CD4-positive, alpha-beta T cell treated with Interleukin-1 beta for 1 hour (primary cell): Measurements from ENCODE around the gene VRK3.
"Not testable (repeated sequence)": the region's sequence is repeated elsewhere in the genome, so short reads cannot be mapped to it uniquely, and the experiment has no call there.

Source experiments
- DNase-seq, 2 donors: peaks; one replicate each; pipeline ENCODE4 v3.0.0-alpha.2; 2020 to 2022

Gene VRK3

GRCh38 chr19:49954092-49954829 is 70.9 kb downstream of the VRK3 start:
- no peak for DNase-seq

- no peak for DNase-seq
Observed at GRCh38 chr19:49953416-49953815, 71.8 kb downstream of the VRK3 start.

- no peak for DNase-seq
Observed at GRCh38 chr19:49952906-49953305, 72.3 kb downstream of the VRK3 start.

- no peak for DNase-seq
Observed at GRCh38 chr19:49952479-49952836, 72.7 kb downstream of the VRK3 start.

GRCh38 chr19:49951806-49952478 is 73.2 kb downstream of the VRK3 start:
- no peak for DNase-seq

- DNase-seq, result no peak
Observed at GRCh38 chr19:49950956-49951526, 74.1 kb downstream of the VRK3 start.

GRCh38 chr19:49950590-49950948 is 74.6 kb downstream of the VRK3 start:
- DNase-seq, result no peak

GRCh38 chr19:49949742-49950589 is 75.2 kb downstream of the VRK3 start:
- no peak for DNase-seq

GRCh38 chr19:49946415-49946814 is 78.8 kb downstream of the VRK3 start:
- DNase-seq, result no peak

- not testable (repeated sequence) for DNase-seq
Observed at GRCh38 chr19:49944567-49944966, 80.6 kb downstream of the VRK3 start.

GRCh38 chr19:49940482-49940791 is 84.7 kb downstream of the VRK3 start:
- no peak for DNase-seq

GRCh38 chr19:49939721-49940481 is 85.3 kb downstream of the VRK3 start:
- DNase-seq, result no peak

GRCh38 chr19:49938662-49939061 is 86.5 kb downstream of the VRK3 start:
- DNase-seq, result no peak

- DNase-seq, result peak; percentile 73 to 78
Observed at GRCh38 chr19:49937750-49938381, 87.3 kb downstream of the VRK3 start.

GRCh38 chr19:49936549-49936948 is 88.6 kb downstream of the VRK3 start:
- DNase-seq, result no peak

GRCh38 chr19:49933643-49934042 is 91.5 kb downstream of the VRK3 start:
- DNase-seq, result no peak

- DNase-seq, result peak; percentile 49 to 59
Observed at GRCh38 chr19:49932731-49933131, 92.4 kb downstream of the VRK3 start.

- no peak for DNase-seq
Observed at GRCh38 chr19:49932041-49932451, 93.1 kb downstream of the VRK3 start.

GRCh38 chr19:49931293-49932040 is 93.7 kb downstream of the VRK3 start:
- DNase-seq, result no peak

GRCh38 chr19:49930483-49931011 is 94.6 kb downstream of the VRK3 start:
- peak; percentile 29 to 40 for DNase-seq
